Fibroblast of lung (primary cell): ENCODE measurements around the gene HIPK3.

Source experiments
- CTCF ChIP-seq, 2 donors: IDR thresholded peaks in 1 of 2; conservative IDR thresholded peaks in 1 of 2; 1 replicate in 1 of 2; 2 replicates in 1 of 2; pipeline ENCODE4 v1.5.1; 2011 to 2012; ENCODE audit warnings: low read length in 2 of 2, control low read depth in 1 of 2, inconsistent platforms in 1 of 2, low read depth in 1 of 2, mild to moderate bottlenecking in 1 of 2
- EZH2 ChIP-seq: IDR thresholded peaks from 2 replicates; pipeline ENCODE4 v1.5.1; 2012; ENCODE audit warnings: low read length, control low read depth, mild to moderate bottlenecking; ENCODE audit errors: missing control alignments

GRCh38 chr11:33211153-33211552 lies 46.0 kb upstream of the HIPK3 start:
- no peak for TF ChIP-seq EZH2
- TF ChIP-seq CTCF (conservative IDR thresholded peaks at IDR 0.05 in 1 of 2, IDR thresholded peaks at IDR 0.05 in 1 of 2; ENCODE audit: low read depth in 1 of 2, low read length in 2 of 2) = no peak
